ENCODE data around the gene MSMB.
"Not testable (repeated sequence)": the region's sequence is repeated elsewhere in the genome, so short reads cannot be mapped to it uniquely, and the experiment has no call there.

- TF ChIP-seq CTCF, MAX (IDR thresholded peaks at IDR 0.05; ENCODE audit: low read depth, low read length): not testable (repeated sequence)
Observed at GRCh38 chr10:45985590-45985989, 60.5 kb downstream of the MSMB start.

Data from NB4 (cell line).